HCT116 (cell line): ENCODE results near the gene MCF2L. TPM values are rescaled to one million over a fixed set of nuclear protein-coding genes. Genes with fewer than 3 reads are reported as not detected.

Experiments
- ATAC-seq: fragments of 200-7000 bp; cut with Tn5 transposase; 2 replicates; pipeline ENCODE4 v1.9.1; 2020; ENCODE audit warnings: mild to moderate bottlenecking, moderate library complexity
- BruUV-seq: library from RNA; stranded (reverse); fragments of 400-500 nt; replicated peaks from 2 replicates; lab custom pipeline; 2021; lab: Mats Ljungman, UMichigan
- CTCF ChIA-PET: fragments of 300-600 bp; sonication (Branson Sonifier 250); formaldehyde crosslinking; loops from one replicate; lab custom pipeline; 2021; ENCODE audit warnings: antibody characterized with exemption; lab: Charles Lee
- POLR2A ChIA-PET: fragments of 300-600, 350-600 bp; sonication (Branson Sonifier 250); formaldehyde crosslinking; loops from one replicate; lab custom pipeline; 2021; ENCODE audit warnings: antibody characterized with exemption; lab: Charles Lee
- RAD21 ChIA-PET, 2 experiments: fragments of 300-600 bp; sonication (Branson Sonifier 250); formaldehyde crosslinking; loops; one replicate each; lab custom pipeline; 2023; ENCODE audit warnings: low total read pairs in 2 of 2; ENCODE audit not compliant: uncharacterized antibody in 2 of 2, unreplicated experiment in 2 of 2, low non-redundant PET in 1 of 2; lab: Charles Lee
- DNase-seq: peaks from one replicate; pipeline ENCODE4 v3.0.0-alpha.2; 2010; ENCODE audit warnings: low read depth, low spot score
- H2AFZ ChIP-seq: fragments of 200-600 bp; shearing (Covaris generic), sonication (generic); 2 replicates; pipeline ENCODE4 v1.6.1; 2017; ENCODE audit warnings: low read depth, mixed run types, mixed read lengths, antibody characterized with exemption, low read length; ENCODE audit not compliant: poor library complexity, severe bottlenecking
- H3K27ac ChIP-seq: 2 replicates; pipeline ENCODE4 v1.5.1; 2012; ENCODE audit warnings: low read depth, low read length
- H3K27me3 ChIP-seq: fragments of 200-600 bp; sonication (generic); 2 replicates; pipeline ENCODE4 v1.6.1; 2016; ENCODE audit warnings: mixed run types, low read length, mixed read lengths; ENCODE audit not compliant: insufficient read depth
- H3K36me3 ChIP-seq, 2 experiments: fragments of 200-500 bp in 1 of 2; fragments of 200-600 bp in 1 of 2; sonication (Bioruptor generic) in 1 of 2; sonication (generic) in 1 of 2; 2 replicates each; pipeline versions ENCODE4 v1.5.1 to v1.6.1; 2014 to 2016; ENCODE audit warnings: low read length in 2 of 2, inconsistent platforms in 1 of 2, mixed read lengths in 1 of 2, mixed run types in 1 of 2; ENCODE audit not compliant: insufficient read depth in 2 of 2, control insufficient read depth in 1 of 2
- H3K4me1 ChIP-seq, 2 experiments: fragments of 200-600 bp in 1 of 2; sonication (generic) in 1 of 2; 2 replicates each; pipeline versions ENCODE4 v1.5.1 to v1.6.1; 2012 to 2017; ENCODE audit warnings: low read length in 2 of 2, inconsistent platforms in 1 of 2, mild to moderate bottlenecking in 1 of 2, mixed read lengths in 1 of 2, mixed run types in 1 of 2, moderate library complexity in 1 of 2; ENCODE audit not compliant: insufficient read depth in 2 of 2, control insufficient read depth in 1 of 2
- H3K4me2 ChIP-seq: fragments of 200-600 bp; sonication (generic); 2 replicates; pipeline ENCODE4 v1.6.1; 2017; ENCODE audit warnings: mixed run types, low read length, mixed read lengths
- H3K4me3 ChIP-seq, 2 experiments: fragments of 200-600 bp in 1 of 2; sonication (generic) in 1 of 2; replicated peaks in 1 of 2; 2 replicates each; pipeline ENCODE4 v1.5.1; 2011 to 2016; ENCODE audit warnings: low read length in 2 of 2, control low read depth in 1 of 2, low read depth in 1 of 2, mild to moderate bottlenecking in 1 of 2, mixed read lengths in 1 of 2, mixed run types in 1 of 2
- H3K79me2 ChIP-seq: fragments of 200-600 bp; sonication (generic); 2 replicates; pipeline ENCODE4 v1.6.1; 2017; ENCODE audit warnings: mild to moderate bottlenecking, mixed run types, low read length, moderate library complexity, mixed read lengths; ENCODE audit not compliant: insufficient read depth
- H3K9ac ChIP-seq: fragments of 200-600 bp; sonication (generic); 2 replicates; pipeline ENCODE4 v1.6.1; 2016; ENCODE audit warnings: low read length, mixed read lengths
- H3K9me2 ChIP-seq: fragments of 200-600 bp; sonication (generic), shearing (Covaris generic); 2 replicates; pipeline ENCODE4 v1.6.1; 2017; ENCODE audit warnings: mixed run types, mild to moderate bottlenecking, moderate library complexity; ENCODE audit not compliant: insufficient read depth
- H3K9me3 ChIP-seq, 2 experiments: fragments of 200-500 bp in 1 of 2; fragments of 200-600 bp in 1 of 2; sonication (Bioruptor generic) in 1 of 2; sonication (generic) in 1 of 2; 2 replicates each; pipeline ENCODE4 v1.6.1; 2014 to 2017; ENCODE audit warnings: low read length in 2 of 2, mixed read lengths in 2 of 2, inconsistent platforms in 1 of 2, low read depth in 1 of 2, mild to moderate bottlenecking in 1 of 2, mixed run types in 1 of 2, moderate library complexity in 1 of 2; ENCODE audit not compliant: control insufficient read depth in 1 of 2, insufficient read depth in 1 of 2
- H4K20me1 ChIP-seq: fragments of 200-600 bp; sonication (generic), shearing (Covaris generic); 2 replicates; pipeline ENCODE4 v1.6.1; 2017; ENCODE audit warnings: mixed run types, mild to moderate bottlenecking, moderate library complexity; ENCODE audit not compliant: insufficient read depth
- CBX3 ChIP-seq: IDR thresholded peaks from 2 replicates; pipeline ENCODE4 v1.6.1; 2012; ENCODE audit warnings: low read depth
- CEBPB ChIP-seq: IDR thresholded peaks from 2 replicates; pipeline ENCODE4 v1.6.1; 2012; ENCODE audit warnings: low read depth
- EZH2phosphoT487 ChIP-seq: fragments of 200-600 bp; IDR thresholded peaks from 2 replicates; pipeline ENCODE4 v1.6.1; 2018; ENCODE audit warnings: antibody characterized with exemption, borderline replicate concordance
- POLR2AphosphoS5 ChIP-seq: IDR thresholded peaks from 2 replicates; pipeline ENCODE4 v1.6.1; 2011; ENCODE audit warnings: mild to moderate bottlenecking, low read depth, low read length, moderate library complexity
- SIN3A ChIP-seq: IDR thresholded peaks from 2 replicates; pipeline ENCODE4 v1.6.1; 2012; ENCODE audit warnings: low read depth
- SRF ChIP-seq: IDR thresholded peaks from 2 replicates; pipeline ENCODE4 v1.6.1; 2012; ENCODE audit warnings: low read depth
- ZBTB33 ChIP-seq: IDR thresholded peaks from 2 replicates; pipeline ENCODE4 v1.6.1; 2011; ENCODE audit warnings: mild to moderate bottlenecking, low read length, moderate library complexity; ENCODE audit not compliant: insufficient replicate concordance; ENCODE audit errors: extremely low read depth
- ZFX ChIP-seq: fragments of 450-650 bp; IDR thresholded peaks from 2 replicates; pipeline ENCODE4 v1.6.1; 2017
- intact Hi-C: fragments of 100-400 bp; cut with micrococcal nuclease; formaldehyde crosslinking; loops from 2 replicates; pipeline ENCODE4 v1.10.0; 2022
- total RNA-seq: library from RNA; stranded (reverse); gene quantifications from one replicate; pipeline ENCODE4 v1.2.1, GENCODE V29; 2021; ENCODE audit not compliant: unreplicated experiment
- TF ChIP-seq, protein P1 (sequence below): IDR thresholded peaks from 2 replicates; pipeline ENCODE4 v1.6.1; 2012
- TF ChIP-seq, protein P2 (sequence below): IDR thresholded peaks from 2 replicates; pipeline ENCODE4 v1.6.1; 2012; ENCODE audit warnings: low read depth

The MCF2L gene
- total RNA-seq, 1 experiment from 2014 or later, result 19.3 TPM

DNA sequence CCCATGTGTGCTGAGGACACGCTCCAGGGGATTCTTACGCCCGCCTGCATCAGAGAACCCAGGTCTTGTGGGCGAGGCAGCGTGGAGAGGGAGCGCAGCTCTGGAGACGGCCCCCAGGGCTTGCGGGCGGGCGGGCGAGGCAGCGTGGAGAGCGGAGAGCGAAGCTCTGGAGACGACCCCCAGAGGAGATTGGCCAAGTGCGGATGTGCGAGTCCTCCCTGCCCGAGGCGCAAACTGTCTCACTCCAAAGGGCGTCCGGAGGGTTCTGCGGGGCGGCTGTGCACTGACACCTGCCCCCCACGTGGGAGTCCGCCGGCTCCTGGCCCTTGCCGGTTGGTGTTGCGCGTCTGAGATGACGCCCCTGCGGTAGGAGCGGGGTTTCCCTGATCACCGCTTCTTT lies 39.8 kb downstream of the MCF2L start:
- no peak for DNase-seq
- CTCF ChIA-PET, result no interaction called here
- no peak overlapping the region for H3K9ac ChIP-seq

GRCh38 chr13:113009743-113010509 lies 40.9 kb downstream of the MCF2L start:
- no peak for ATAC-seq
- POLR2A ChIA-PET, result no interaction called here
- H3K27ac ChIP-seq, result no peak overlapping the region

More for the DNA sequence above, 39.8 kb downstream of the MCF2L start:
- no peak for ATAC-seq
- RAD21 ChIA-PET, result no interaction called here
- no peaks in the 10 kb centered on the region for H3K36me3 ChIP-seq
- no peak overlapping the region for H3K27ac ChIP-seq
- H3K4me2 ChIP-seq, result no peak overlapping the region
- no peak for TF ChIP-seq EZH2phosphoT487
- no peak for TF ChIP-seq CEBPB
- intact Hi-C loops, result no loop called here
- no peak overlapping the region for H2AFZ ChIP-seq
- no peaks in the 10 kb centered on the region for H3K9me2 ChIP-seq
- no peaks in the 10 kb centered on the region for H3K4me1 ChIP-seq
- POLR2A ChIA-PET, result no interaction called here
- no peak overlapping the region for H3K4me3 ChIP-seq
- no TSS peak for BruUV-seq
- H3K27me3 ChIP-seq, result no peaks in the 10 kb centered on the region
- no peaks in the 10 kb centered on the region for H3K79me2 ChIP-seq
- no peaks in the 10 kb centered on the region for H3K9me3 ChIP-seq
- H4K20me1 ChIP-seq, result no peaks in the 10 kb centered on the region

More at GRCh38 chr13:113009743-113010509, 40.9 kb downstream of the MCF2L start:
- H3K4me3 ChIP-seq, result no peak overlapping the region
- no peaks in the 10 kb centered on the region for H3K79me2 ChIP-seq
- H3K9me3 ChIP-seq, result no peaks in the 10 kb centered on the region
- no peak overlapping the region for H3K4me2 ChIP-seq
- no peaks in the 10 kb centered on the region for H3K36me3 ChIP-seq
- H2AFZ ChIP-seq, result no peak overlapping the region
- H3K9me2 ChIP-seq, result no peaks in the 10 kb centered on the region
- no TSS peak for BruUV-seq
- H3K9ac ChIP-seq, result no peak overlapping the region
- H3K27me3 ChIP-seq, result no peaks in the 10 kb centered on the region
- DNase-seq, result no peak
- intact Hi-C loops, result no loop called here
- ChIA-PET RAD21 (no interaction called here), CTCF (no interaction called here)
- no peaks in the 10 kb centered on the region for H3K4me1 ChIP-seq
- no peaks in the 10 kb centered on the region for H4K20me1 ChIP-seq
- TF ChIP-seq ZBTB33 (no peak), ZFX (no peak), EZH2phosphoT487 (no peak), POLR2AphosphoS5 (no peak), CBX3 (no peak), CEBPB (no peak), SIN3A (no peak), SRF (no peak)
- TF ChIP-seq, protein P1, sequence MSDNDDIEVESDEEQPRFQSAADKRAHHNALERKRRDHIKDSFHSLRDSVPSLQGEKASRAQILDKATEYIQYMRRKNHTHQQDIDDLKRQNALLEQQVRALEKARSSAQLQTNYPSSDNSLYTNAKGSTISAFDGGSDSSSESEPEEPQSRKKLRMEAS, result no peak
- TF ChIP-seq, protein P2, sequence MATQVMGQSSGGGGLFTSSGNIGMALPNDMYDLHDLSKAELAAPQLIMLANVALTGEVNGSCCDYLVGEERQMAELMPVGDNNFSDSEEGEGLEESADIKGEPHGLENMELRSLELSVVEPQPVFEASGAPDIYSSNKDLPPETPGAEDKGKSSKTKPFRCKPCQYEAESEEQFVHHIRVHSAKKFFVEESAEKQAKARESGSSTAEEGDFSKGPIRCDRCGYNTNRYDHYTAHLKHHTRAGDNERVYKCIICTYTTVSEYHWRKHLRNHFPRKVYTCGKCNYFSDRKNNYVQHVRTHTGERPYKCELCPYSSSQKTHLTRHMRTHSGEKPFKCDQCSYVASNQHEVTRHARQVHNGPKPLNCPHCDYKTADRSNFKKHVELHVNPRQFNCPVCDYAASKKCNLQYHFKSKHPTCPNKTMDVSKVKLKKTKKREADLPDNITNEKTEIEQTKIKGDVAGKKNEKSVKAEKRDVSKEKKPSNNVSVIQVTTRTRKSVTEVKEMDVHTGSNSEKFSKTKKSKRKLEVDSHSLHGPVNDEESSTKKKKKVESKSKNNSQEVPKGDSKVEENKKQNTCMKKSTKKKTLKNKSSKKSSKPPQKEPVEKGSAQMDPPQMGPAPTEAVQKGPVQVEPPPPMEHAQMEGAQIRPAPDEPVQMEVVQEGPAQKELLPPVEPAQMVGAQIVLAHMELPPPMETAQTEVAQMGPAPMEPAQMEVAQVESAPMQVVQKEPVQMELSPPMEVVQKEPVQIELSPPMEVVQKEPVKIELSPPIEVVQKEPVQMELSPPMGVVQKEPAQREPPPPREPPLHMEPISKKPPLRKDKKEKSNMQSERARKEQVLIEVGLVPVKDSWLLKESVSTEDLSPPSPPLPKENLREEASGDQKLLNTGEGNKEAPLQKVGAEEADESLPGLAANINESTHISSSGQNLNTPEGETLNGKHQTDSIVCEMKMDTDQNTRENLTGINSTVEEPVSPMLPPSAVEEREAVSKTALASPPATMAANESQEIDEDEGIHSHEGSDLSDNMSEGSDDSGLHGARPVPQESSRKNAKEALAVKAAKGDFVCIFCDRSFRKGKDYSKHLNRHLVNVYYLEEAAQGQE, result no peak
